ENCODE measurements around the gene CROCC.

DNA sequence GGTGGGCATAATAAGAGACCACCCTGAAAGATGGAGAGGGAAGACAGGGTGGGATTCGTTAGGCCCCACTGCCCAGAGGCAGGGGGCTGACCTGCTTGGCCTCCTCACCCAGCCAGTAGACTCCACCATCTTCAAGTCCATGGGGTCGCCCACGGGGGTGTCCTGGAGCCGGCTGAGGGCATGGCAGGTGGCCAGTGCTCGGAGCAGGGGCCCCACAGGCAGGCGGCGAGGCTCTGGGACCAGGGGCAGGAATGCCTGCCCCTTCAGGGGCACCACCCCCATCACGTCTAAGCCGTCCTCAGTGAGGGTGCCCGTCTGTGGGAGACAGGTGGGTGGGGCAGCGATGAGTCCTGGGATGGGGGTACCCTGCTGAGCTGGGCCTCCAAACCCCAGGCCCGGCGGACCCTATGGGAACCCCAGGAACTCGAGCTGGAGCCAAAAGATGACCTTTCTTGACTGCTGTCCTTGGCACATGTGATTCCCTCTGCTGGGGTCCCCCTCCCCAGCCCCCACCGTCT lies 71.8 kb downstream of the CROCC start:
- no peak for TF ChIP-seq POLR2AphosphoS5 (IDR thresholded peaks at IDR 0.05; ENCODE audit: insufficient read depth in 1 of 2, low read depth in 1 of 2)
- TF ChIP-seq, protein P1, sequence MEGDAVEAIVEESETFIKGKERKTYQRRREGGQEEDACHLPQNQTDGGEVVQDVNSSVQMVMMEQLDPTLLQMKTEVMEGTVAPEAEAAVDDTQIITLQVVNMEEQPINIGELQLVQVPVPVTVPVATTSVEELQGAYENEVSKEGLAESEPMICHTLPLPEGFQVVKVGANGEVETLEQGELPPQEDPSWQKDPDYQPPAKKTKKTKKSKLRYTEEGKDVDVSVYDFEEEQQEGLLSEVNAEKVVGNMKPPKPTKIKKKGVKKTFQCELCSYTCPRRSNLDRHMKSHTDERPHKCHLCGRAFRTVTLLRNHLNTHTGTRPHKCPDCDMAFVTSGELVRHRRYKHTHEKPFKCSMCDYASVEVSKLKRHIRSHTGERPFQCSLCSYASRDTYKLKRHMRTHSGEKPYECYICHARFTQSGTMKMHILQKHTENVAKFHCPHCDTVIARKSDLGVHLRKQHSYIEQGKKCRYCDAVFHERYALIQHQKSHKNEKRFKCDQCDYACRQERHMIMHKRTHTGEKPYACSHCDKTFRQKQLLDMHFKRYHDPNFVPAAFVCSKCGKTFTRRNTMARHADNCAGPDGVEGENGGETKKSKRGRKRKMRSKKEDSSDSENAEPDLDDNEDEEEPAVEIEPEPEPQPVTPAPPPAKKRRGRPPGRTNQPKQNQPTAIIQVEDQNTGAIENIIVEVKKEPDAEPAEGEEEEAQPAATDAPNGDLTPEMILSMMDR (IDR thresholded peaks at IDR 0.05): no peak
